SK-N-SH (cell line): ENCODE results near the gene RELN. TPM values are rescaled to one million over a fixed set of nuclear protein-coding genes. Genes with fewer than 3 reads are reported as not detected.

Source experiments
- CTCF ChIA-PET: fragments of 300-600, 350-600 bp; formaldehyde crosslinking; extraction: SDS; loops from one replicate; lab custom pipeline; 2021; lab: Yijun Ruan, JAX
- POLR2A ChIA-PET: fragments of 350-600 bp; sonication (Branson Sonifier 250); formaldehyde crosslinking; extraction: SDS; loops from one replicate; lab custom pipeline; 2020; ENCODE audit warnings: antibody characterized with exemption, inconsistent platforms; lab: Yijun Ruan, JAX
- DNase-seq: peaks from one replicate; pipeline ENCODE4 v3.0.0; 2012
- H2AFZ ChIP-seq: fragments of 200-600 bp; sonication (generic); 2 replicates; pipeline ENCODE4 v1.8.1; 2016; ENCODE audit warnings: antibody characterized with exemption, mild to moderate bottlenecking, low read depth
- H3F3A ChIP-seq: fragments of 200-600 bp; sonication (generic); replicated peaks from 2 replicates; pipeline ENCODE3; 2016; ENCODE audit warnings: antibody characterized with exemption, mild to moderate bottlenecking; ENCODE audit not compliant: insufficient read depth
- H3K27ac ChIP-seq, 2 experiments: fragments of 200-500 bp in 1 of 2; fragments of 200-600 bp in 1 of 2; sonication (Bioruptor generic) in 1 of 2; sonication (generic), shearing (Covaris generic) in 1 of 2; 2 replicates each; pipeline versions ENCODE4 v1.5.1 to v1.6.1; 2014 to 2016; ENCODE audit warnings: low read depth in 2 of 2, inconsistent platforms in 1 of 2, low read length in 1 of 2, mild to moderate bottlenecking in 1 of 2, mixed read lengths in 1 of 2
- H3K27me3 ChIP-seq: fragments of 200-600 bp; sonication (generic), shearing (Covaris generic); 2 replicates; pipeline ENCODE4 v1.6.1; 2016; ENCODE audit warnings: mixed run types; ENCODE audit not compliant: insufficient read depth
- H3K36me3 ChIP-seq, 2 experiments: fragments of 200-500 bp in 1 of 2; fragments of 200-600 bp in 1 of 2; sonication (Bioruptor generic) in 1 of 2; sonication (generic) in 1 of 2; replicated peaks in 1 of 2; 2 replicates each; pipeline versions ENCODE3 to v1.5.1; 2014 to 2016; ENCODE audit warnings: low read length in 1 of 2, mild to moderate bottlenecking in 1 of 2; ENCODE audit not compliant: insufficient read depth in 2 of 2, control insufficient read depth in 1 of 2
- H3K4me1 ChIP-seq, 2 experiments: fragments of 200-500 bp in 1 of 2; fragments of 200-600 bp in 1 of 2; sonication (Bioruptor generic) in 1 of 2; sonication (generic), shearing (Covaris generic) in 1 of 2; 2 replicates each; pipeline versions ENCODE4 v1.5.1 to v1.6.1; 2014 to 2016; ENCODE audit warnings: low read depth in 1 of 2, low read length in 1 of 2, mixed run types in 1 of 2; ENCODE audit not compliant: insufficient read depth in 2 of 2, control insufficient read depth in 1 of 2
- H3K4me2 ChIP-seq: fragments of 200-600 bp; sonication (generic), shearing (Covaris generic); 2 replicates; pipeline ENCODE4 v1.6.1; 2017; ENCODE audit warnings: mixed run types
- H3K4me3 ChIP-seq, 2 experiments: fragments of 200-500 bp in 1 of 2; fragments of 200-600 bp in 1 of 2; sonication (Bioruptor generic) in 1 of 2; sonication (generic), shearing (Covaris generic) in 1 of 2; 2 replicates each; pipeline versions ENCODE4 v1.5.1 to v1.8.1; 2014 to 2016; ENCODE audit warnings: low read depth in 2 of 2, inconsistent platforms in 1 of 2, low read length in 1 of 2, mild to moderate bottlenecking in 1 of 2, mixed read lengths in 1 of 2, moderate library complexity in 1 of 2
- H3K79me2 ChIP-seq: fragments of 200-600 bp; sonication (generic); 2 replicates; pipeline ENCODE4 v1.8.1; 2017; ENCODE audit warnings: mild to moderate bottlenecking; ENCODE audit not compliant: insufficient read depth
- H3K9ac ChIP-seq: fragments of 200-600 bp; sonication (generic); 2 replicates; pipeline ENCODE4 v1.6.1; 2017; ENCODE audit warnings: mixed run types
- H3K9me2 ChIP-seq: fragments of 200-600 bp; sonication (generic); 2 replicates; pipeline ENCODE4 v1.6.1; 2017; ENCODE audit warnings: mixed run types
- H3K9me3 ChIP-seq: fragments of 200-600 bp; sonication (generic); 2 replicates; pipeline ENCODE4 v1.6.1; 2017; ENCODE audit warnings: mixed run types, mild to moderate bottlenecking, moderate library complexity
- H4K20me1 ChIP-seq: fragments of 200-600 bp; sonication (generic); 2 replicates; pipeline ENCODE4 v1.6.1; 2017; ENCODE audit warnings: mild to moderate bottlenecking, mixed run types; ENCODE audit not compliant: insufficient read depth
- FOSL2 ChIP-seq: IDR thresholded peaks from 2 replicates; pipeline ENCODE4 v1.4.0; 2012; ENCODE audit warnings: low read depth, mild to moderate bottlenecking, moderate library complexity, borderline replicate concordance
- FOXJ3 ChIP-seq: sonication (generic); formaldehyde crosslinking; IDR thresholded peaks from 2 replicates; pipeline ENCODE4 v1.5.1; 2020; ENCODE audit warnings: mild to moderate bottlenecking, missing genetic modification reagents
- GABPA ChIP-seq: IDR thresholded peaks from 2 replicates; pipeline ENCODE4 v1.4.0; 2012; ENCODE audit warnings: low read depth, mild to moderate bottlenecking
- JUND ChIP-seq: IDR thresholded peaks from 2 replicates; pipeline ENCODE4 v1.4.0; 2012
- NFIC ChIP-seq: IDR thresholded peaks from 2 replicates; pipeline ENCODE4 v1.4.0; 2012; ENCODE audit warnings: borderline replicate concordance
- PBX3 ChIP-seq: IDR thresholded peaks from 2 replicates; pipeline ENCODE4; 2012
- POLR2AphosphoS5 ChIP-seq: IDR thresholded peaks from 2 replicates; pipeline ENCODE4 v1.6.1; 2012; ENCODE audit warnings: low read depth, low read length
- REST ChIP-seq: IDR thresholded peaks from 2 replicates; pipeline ENCODE4 v1.6.1; 2012; ENCODE audit warnings: mild to moderate bottlenecking, low read depth, low read length, moderate library complexity
- RXRA ChIP-seq: IDR thresholded peaks from 2 replicates; pipeline ENCODE4 v1.4.0; 2012; ENCODE audit warnings: low read depth, mild to moderate bottlenecking, borderline replicate concordance
- USF1 ChIP-seq: IDR thresholded peaks from 2 replicates; pipeline ENCODE4 v1.4.0; 2012; ENCODE audit warnings: low read depth, borderline replicate concordance
- WGBS: methylation state at CpG from one replicate; pipeline ENCODE4 v1.1.6; 2017; ENCODE audit warnings: low lambda C conversion rate; 5-methylcytosine and 5-hydroxymethylcytosine counted together
- polyA plus RNA-seq, 3 experiments: library from polyadenylated mRNA; depleted of rRNA; stranded (reverse); fragments of >200 nt; gene quantifications; 2 replicates each; pipeline ENCODE4 v1.2.3, GENCODE V29; 2012
- TF ChIP-seq, protein P1 (sequence below): fragments of 150-350 bp; IDR thresholded peaks from 2 replicates; pipeline ENCODE4 v1.6.1; 2017; ENCODE audit warnings: antibody characterized with exemption, low read length, low read depth, borderline replicate concordance

Gene RELN
- polyA plus RNA-seq, 1 of the 3 experiments (the other 2 are of a cell fraction), result 0.02 TPM

DNA sequence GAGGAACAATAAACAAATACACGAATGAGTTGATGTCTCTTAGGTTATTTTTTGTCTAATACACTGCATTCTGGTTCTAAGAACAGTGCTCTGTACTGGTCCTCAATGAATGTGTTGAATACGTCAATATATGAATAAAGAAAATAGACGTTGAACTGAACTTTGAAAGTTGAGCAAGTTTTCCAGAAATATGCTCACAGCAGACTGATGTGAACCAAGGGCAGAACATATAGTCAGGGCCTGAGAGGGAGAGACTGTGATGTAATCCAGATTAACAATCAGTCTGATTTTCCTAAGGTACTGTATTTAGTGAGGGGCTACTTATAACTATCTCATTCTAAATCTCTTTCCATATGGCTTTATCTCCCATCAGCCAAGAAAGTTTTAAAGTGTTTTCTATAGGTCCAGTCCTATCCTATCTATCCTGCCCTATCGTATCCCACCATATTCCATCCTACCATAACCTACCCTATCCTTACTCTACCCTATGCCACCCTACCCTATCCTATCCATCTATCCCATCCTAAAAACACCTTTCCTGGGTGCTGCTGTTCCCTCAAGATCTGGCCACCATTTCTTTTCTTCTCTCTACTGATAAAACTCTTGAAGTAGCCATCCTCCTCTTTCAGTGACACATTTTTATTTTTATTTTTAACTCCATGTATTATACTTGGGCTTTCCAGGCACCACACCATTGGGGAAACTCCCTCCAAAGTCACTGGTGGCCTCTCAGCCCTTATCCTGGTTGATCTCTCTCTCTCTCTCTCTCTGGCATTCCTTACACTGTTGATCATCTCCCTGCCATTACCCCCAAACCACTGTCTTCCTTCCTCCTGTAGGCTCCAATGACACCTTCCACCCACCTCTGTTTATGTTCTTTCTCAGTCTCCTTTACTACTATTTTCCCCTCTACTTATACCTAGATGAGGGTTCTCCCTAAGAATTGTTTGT lies 331.1 kb downstream of the RELN start:
- TF ChIP-seq POLR2AphosphoS5 (no peak), REST (no peak), FOXJ3 (CRISPR knock-in tag) (no peak), NFIC (no peak), FOSL2 (no peak), PBX3 (no peak), USF1 (no peak), JUND (no peak), RXRA (no peak), GABPA (no peak)
- TF ChIP-seq, protein P1, sequence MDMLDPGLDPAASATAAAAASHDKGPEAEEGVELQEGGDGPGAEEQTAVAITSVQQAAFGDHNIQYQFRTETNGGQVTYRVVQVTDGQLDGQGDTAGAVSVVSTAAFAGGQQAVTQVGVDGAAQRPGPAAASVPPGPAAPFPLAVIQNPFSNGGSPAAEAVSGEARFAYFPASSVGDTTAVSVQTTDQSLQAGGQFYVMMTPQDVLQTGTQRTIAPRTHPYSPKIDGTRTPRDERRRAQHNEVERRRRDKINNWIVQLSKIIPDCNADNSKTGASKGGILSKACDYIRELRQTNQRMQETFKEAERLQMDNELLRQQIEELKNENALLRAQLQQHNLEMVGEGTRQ, result no peak
- TF ChIP-seq, all 33 proteins: peak for 0
- DNase-seq, result no peak

More for the DNA sequence above, 331.1 kb downstream of the RELN start:
- H3K4me1 ChIP-seq, result no peaks in the 10 kb centered on the region
- H3K9me2 ChIP-seq, result no peaks in the 10 kb centered on the region
- H3K9ac ChIP-seq, result no peak overlapping the region
- 55% methylated on average over 4 of the region's 4 CpGs for WGBS
- no peak overlapping the region for H3K4me2 ChIP-seq
- no peaks in the 10 kb centered on the region for H3K36me3 ChIP-seq
- CTCF ChIA-PET, result no interaction called here
- no peaks in the 10 kb centered on the region for H3K9me3 ChIP-seq
- no peak overlapping the region for H2AFZ ChIP-seq
- H3F3A ChIP-seq, result no peaks in the 10 kb centered on the region
- no peaks in the 10 kb centered on the region for H3K79me2 ChIP-seq
- H3K27me3 ChIP-seq, result no peaks in the 10 kb centered on the region
- POLR2A ChIA-PET, result no interaction called here
- no peak overlapping the region for H3K27ac ChIP-seq
- H3K4me3 ChIP-seq, result no peak overlapping the region
- H4K20me1 ChIP-seq, result no peaks in the 10 kb centered on the region
